ENCODE measurements around the gene MICOS13.

The MICOS13 gene

DNA sequence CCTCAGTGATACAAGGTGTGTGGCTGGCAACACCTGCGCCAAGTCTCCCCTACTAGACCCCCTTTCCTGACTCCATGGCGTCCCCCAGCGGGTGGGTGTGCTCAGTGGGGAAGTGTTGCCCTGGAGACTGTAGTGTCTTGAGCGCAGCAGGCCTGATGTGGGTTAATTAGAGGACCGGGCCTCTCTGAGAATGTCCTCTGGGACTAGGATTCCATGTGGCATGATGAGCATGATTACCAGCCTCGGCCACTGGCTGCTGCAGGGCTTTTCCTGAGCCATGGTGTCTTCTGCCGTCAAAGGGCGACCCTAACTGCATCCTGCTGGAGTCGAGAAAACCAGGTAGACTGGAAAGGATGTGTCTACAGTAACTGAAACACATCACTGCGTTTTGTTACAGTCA lies 28.1 kb downstream of the MICOS13 start:
- no peak for DNase-seq (ENCODE audit: extremely low read depth, low read depth)
- no peak for TF ChIP-seq CTCF (IDR thresholded peaks at IDR 0.05; ENCODE audit: low read depth, low read length)

GRCh38 chr19:5651361-5651760 lies 29.0 kb downstream of the MICOS13 start:
- no peak for DNase-seq (ENCODE audit: extremely low read depth, low read depth)
- TF ChIP-seq CTCF (IDR thresholded peaks at IDR 0.05; ENCODE audit: low read depth, low read length) = no peak

- DNase-seq (ENCODE audit: extremely low read depth, low read depth) = no peak
- no peak for TF ChIP-seq CTCF (IDR thresholded peaks at IDR 0.05; ENCODE audit: low read depth, low read length)
Measured at GRCh38 chr19:5648464-5648863, 31.9 kb downstream of the MICOS13 start.

GRCh38 chr19:5646703-5647102 lies 33.6 kb downstream of the MICOS13 start:
- DNase-seq (ENCODE audit: extremely low read depth, low read depth) = no peak
- no peak for TF ChIP-seq CTCF (IDR thresholded peaks at IDR 0.05; ENCODE audit: low read depth, low read length)

GRCh38 chr19:5645409-5645808 lies 34.9 kb downstream of the MICOS13 start:
- DNase-seq (ENCODE audit: extremely low read depth, low read depth) = no peak
- no peak for TF ChIP-seq CTCF (IDR thresholded peaks at IDR 0.05; ENCODE audit: low read depth, low read length)

GRCh38 chr19:5644037-5644436 lies 36.3 kb downstream of the MICOS13 start:
- no peak for TF ChIP-seq CTCF (IDR thresholded peaks at IDR 0.05; ENCODE audit: low read depth, low read length)
- DNase-seq (ENCODE audit: extremely low read depth, low read depth) = no peak

- DNase-seq (ENCODE audit: extremely low read depth, low read depth) = no peak
- TF ChIP-seq CTCF (IDR thresholded peaks at IDR 0.05; ENCODE audit: low read depth, low read length) = no peak
Measured at GRCh38 chr19:5643060-5643459, 37.3 kb downstream of the MICOS13 start.

Data from AG09319 (cell line).